T47D (cell line): ENCODE results near the gene DLG2.

ENCODE experiments used
- DNase-seq, 2 experiments: peaks; one replicate each; pipeline versions ENCODE4 v3.0.0 to v3.0.0-alpha.2; 2011 to 2012; ENCODE audit warnings: low read depth in 1 of 2, low spot score in 1 of 2
- JUND ChIP-seq: IDR thresholded peaks from 2 replicates; pipeline ENCODE4 v1.6.1; 2012; ENCODE audit warnings: low read depth
- in situ Hi-C: cut with HindIII; loops from 2 replicates; pipeline ENCODE4 v1.10.0; 2016; ENCODE audit warnings: low sequenced_read_pairs, low pct_unique_long_range_greater_than_20kb

Gene DLG2

GRCh38 chr11:83702796-83703195 is 1924.3 kb downstream of the DLG2 start:
- no peak for DNase-seq
- in situ Hi-C loops: no loop called here
- no peak for TF ChIP-seq JUND

- no peak for TF ChIP-seq JUND
- no peak for DNase-seq
These were observed 1929.6 kb downstream of the DLG2 start for GRCh38 chr11:83697518-83697917.

GRCh38 chr11:83695046-83695445 is 1932.1 kb downstream of the DLG2 start:
- in situ Hi-C loops: no loop called here
- no peak for TF ChIP-seq JUND
- no peak for DNase-seq

More at GRCh38 chr11:83697518-83697917, 1929.6 kb downstream of the DLG2 start:
- in situ Hi-C loops: no loop called here

DNA sequence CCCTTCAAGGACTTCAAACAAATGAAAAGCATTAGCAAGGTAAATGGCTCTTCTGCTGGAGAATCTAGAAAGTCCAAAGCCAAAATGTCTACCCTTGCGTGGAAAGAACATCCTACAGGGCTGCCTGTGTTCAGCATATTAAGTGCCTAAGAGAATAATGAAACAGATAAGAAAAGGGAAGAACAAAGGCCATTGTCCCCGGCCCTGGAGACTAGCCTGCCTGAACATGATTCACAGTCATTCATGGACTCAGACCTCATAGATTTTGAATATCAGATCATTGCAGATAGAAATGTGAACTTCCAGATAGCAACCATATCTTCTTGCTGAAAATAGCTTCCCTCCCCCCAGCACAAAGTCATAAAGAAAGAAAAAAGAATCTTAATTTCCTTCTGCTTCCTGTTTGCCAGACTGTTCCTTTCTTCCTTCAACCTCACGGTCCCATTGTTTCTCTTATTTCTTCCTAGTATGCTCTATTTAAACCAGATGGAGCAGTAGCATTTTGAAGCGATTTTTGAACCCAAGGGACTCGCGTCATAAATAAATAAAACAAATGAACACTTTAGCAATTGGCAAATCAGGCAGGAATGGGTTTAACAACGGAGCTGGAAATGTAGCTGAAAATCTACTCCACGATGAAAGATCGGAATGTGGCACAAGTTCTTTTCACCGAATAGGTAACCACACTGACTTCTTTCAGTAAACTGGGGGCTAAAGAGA is 1932.8 kb downstream of the DLG2 start:
- TF ChIP-seq JUND: no peak
- in situ Hi-C loops: no loop called here
- no peak for DNase-seq

DNA sequence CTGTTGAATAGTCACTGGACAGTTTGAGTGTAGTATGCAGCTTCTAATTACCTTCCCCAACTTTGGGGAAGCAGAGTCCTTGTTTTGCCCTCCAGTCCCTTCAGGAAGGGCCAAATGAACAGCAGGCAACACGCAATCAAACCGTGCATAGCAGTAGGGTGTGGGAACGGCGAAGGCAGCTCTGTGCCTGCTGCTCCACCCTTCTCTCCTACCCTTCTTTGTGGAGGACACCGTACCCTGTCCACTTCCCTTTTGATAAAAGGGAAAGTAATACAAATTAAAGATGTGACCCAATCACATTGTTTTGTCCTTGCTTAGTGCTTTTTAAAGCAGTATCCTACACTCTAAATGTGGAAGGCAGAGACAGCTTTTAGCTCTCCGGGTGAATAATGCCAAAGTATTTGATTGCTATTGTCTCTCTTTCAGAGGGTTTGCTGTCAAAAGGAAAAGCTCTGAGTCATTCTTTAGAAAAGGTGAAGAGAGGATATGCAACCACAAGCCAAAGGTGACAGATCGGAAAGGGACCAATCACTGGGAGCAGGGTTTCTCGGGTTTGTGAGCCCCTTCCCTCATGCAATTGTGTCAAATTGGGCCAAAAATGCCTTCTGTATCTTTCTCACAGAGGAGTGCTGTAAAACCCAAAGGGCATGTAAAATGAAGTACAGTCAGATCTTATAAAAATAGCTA is 1933.7 kb downstream of the DLG2 start:
- no peak for DNase-seq
- in situ Hi-C loops: no loop called here
- no peak for TF ChIP-seq JUND

- no peak for TF ChIP-seq JUND
- DNase-seq: no peak
- in situ Hi-C loops: no loop called here
These were observed 1934.5 kb downstream of the DLG2 start for GRCh38 chr11:83692675-83693074.

GRCh38 chr11:83691451-83691950 is 1935.6 kb downstream of the DLG2 start:
- no peak for TF ChIP-seq JUND
- in situ Hi-C loops: no loop called here
- DNase-seq: peak in 1 of 2 experiments; percentile 50

DNA sequence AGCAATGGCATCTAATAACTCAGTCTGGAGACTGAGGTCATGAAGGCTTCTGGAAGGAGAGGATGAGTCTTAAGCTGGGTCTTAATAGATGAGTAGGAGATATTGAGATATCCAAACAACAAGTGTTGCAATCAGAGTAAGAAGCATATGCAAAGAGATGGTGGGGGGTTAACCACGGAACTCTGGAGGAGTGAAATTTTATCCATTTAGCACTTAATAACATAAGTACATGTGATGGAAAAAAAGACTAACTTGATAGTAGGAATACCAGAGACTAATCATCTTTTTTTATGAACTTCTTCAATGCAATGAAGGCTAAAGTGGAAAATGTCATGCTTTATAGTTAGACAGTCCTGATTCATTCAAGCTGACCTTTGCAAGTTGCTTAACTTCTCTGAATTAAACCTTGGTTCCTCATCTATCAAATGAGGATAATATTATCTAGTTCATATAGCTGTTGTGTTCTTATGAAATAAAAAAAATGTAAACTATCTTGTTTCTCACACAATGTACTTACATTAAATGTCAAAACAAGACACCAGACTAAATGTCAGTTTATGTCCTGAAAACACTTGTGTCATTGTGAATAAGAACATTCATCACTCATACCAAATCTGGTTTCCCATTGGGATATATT is 1937.9 kb downstream of the DLG2 start:
- in situ Hi-C loops: no loop called here
- no peak for DNase-seq
- no peak for TF ChIP-seq JUND

DNA sequence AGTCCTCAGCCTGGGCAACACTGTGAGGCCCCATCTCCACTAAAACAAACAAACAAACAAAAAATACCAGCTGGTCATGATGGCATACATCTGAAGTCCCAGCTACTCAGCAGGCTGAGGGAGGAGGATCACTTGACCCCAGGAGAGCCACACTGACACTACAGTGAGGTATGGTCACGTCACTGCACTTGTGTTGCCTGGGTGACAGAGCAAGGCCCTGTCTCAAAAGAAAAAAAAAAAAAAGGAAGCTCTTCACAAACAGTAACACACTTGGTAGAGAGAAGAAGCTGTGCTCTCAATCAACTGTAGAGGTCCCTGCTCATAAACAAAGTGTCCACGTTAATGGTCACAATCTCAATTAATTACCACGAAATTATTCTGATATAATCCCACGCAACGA is 1939.4 kb downstream of the DLG2 start:
- DNase-seq: no peak
- in situ Hi-C loops: no loop called here

GRCh38 chr11:83685730-83686129 is 1941.4 kb downstream of the DLG2 start:
- DNase-seq: no peak
- TF ChIP-seq JUND: no peak
- in situ Hi-C loops: no loop called here

More for the DNA sequence above, 1939.4 kb downstream of the DLG2 start:
- TF ChIP-seq JUND: no peak

DNA sequence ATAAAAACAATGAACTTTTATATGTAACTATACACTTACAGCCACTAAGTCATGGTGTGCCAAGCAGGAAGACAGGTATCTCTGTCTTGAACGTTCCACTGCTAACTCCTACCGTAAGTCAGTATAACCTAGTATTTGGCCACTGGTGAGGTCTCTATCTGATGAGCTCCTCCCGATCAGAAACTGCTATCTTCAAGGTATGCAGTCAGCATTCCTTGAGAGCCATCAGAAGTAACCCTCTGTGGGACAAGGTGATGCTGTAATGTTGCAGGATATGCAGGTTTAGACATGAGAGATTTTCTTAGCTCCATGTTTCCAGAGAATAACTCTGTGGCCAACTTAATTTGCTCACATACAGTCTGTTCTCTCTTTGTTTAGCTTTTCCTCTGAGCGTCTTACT is 1943.1 kb downstream of the DLG2 start:
- TF ChIP-seq JUND: no peak
- in situ Hi-C loops: no loop called here
- DNase-seq: no peak

GRCh38 chr11:83682611-83682973 is 1944.6 kb downstream of the DLG2 start:
- DNase-seq: no peak
- no peak for TF ChIP-seq JUND
- in situ Hi-C loops: no loop called here
